ENCODE measurements around the gene MSI2. TPM values are rescaled to one million over a fixed set of nuclear protein-coding genes. Genes with fewer than 3 reads are reported as not detected.

Gene MSI2
- total and polyA plus RNA-seq, 9 of the 15 experiments (the other 6 are each of a cell fraction or from before 2014, with no cell fraction given) = 4.6 to 61.8 (median 42.4) TPM

DNA sequence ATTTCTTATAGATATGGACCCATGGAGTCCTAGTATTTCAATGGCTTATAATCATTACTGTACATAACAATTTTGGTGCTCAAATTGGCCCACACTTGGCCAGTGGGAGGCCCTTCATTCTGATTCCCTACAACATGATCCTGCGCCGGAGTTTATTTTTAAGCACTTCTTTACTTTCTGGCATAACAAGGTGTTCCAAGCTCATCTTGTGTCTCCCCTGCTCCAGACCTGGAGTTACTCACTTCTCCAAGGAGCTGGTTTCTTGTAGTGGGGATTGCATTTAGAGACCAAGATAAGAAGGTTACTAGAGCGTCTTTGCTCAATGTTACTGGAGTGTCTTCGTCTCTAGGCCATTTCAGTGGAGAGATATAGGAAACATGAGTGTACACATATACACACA lies 87.9 kb downstream of the MSI2 start:
- CTCF ChIA-PET (ENCODE audit: low intra/inter-chr PET ratio) = no interaction called here
- no peak for ATAC-seq

GRCh38 chr17:57349541-57350247 lies 93.4 kb downstream of the MSI2 start:
- intact Hi-C loops (cut with micrococcal nuclease) = no loop called here
- WGBS (ENCODE audit: insufficient coverage, low coverage, missing lambda C conversion rate) = 98% methylated on average over 3 of the region's 3 CpGs
- POLR2A ChIA-PET = interaction anchor here (0.9 kb wide), 1 partner anchor 17 kb away, joined by 3 read pairs; no protein-coding TSS in a partner anchor
- Histone ChIP-seq H3K27me3 (ENCODE audit: control insufficient read depth in 2 of 2, insufficient read depth in 2 of 2, low read length in 2 of 2) (no peaks in the 10 kb centered on the region), H3K9me3 (replicated peaks; ENCODE audit: control insufficient read depth, insufficient read depth, low read depth, low read length) (no peaks in the 10 kb centered on the region), H3K4me3 (no peak overlapping the region), H3K79me2 (ENCODE audit: control insufficient read depth, insufficient read depth, low read length) (peaks cover 22% of the 10 kb centered on the region; the same call in 2 of the 3 replicates), H2AFZ (ENCODE audit: low read depth, low read length) (no peak overlapping the region), H3K27ac (ENCODE audit: extremely low read depth, low read depth, low read length) (no peak overlapping the region), H3K4me2 (ENCODE audit: insufficient read depth, low read length) (no peak overlapping the region), H3K36me3 (ENCODE audit: control insufficient read depth, insufficient read depth, low read length) (peaks cover 37% of the 10 kb centered on the region; the same call in 2 of the 3 replicates), H3K4me1 (replicated peaks in 1 of 2; ENCODE audit: control insufficient read depth in 2 of 2, insufficient read depth in 2 of 2, low read length in 2 of 2) (peaks cover 4 to 11% of the 10 kb centered on the region in 2 experiments; a peak in 3 of 5 replicates), H4K20me1 (replicated peaks; ENCODE audit: control insufficient read depth, insufficient read depth, low read length) (0 out of 2 replicates have a peak, but pooled peaks cover 6% of the 10 kb centered on the region), H3K9me1 (ENCODE audit: control insufficient read depth, insufficient read depth, low read length) (no peaks in the 10 kb centered on the region), H3K9ac (ENCODE audit: insufficient read depth in 1 of 2, low read depth in 2 of 2, low read length in 2 of 2) (no peak overlapping the region)
- BruUV-seq (replicated peaks) = no TSS peak
- CTCF ChIA-PET (ENCODE audit: low intra/inter-chr PET ratio) = interaction anchor here (0.7 kb wide), 1 partner anchor 291 kb away, joined by 4 read pairs; no protein-coding TSS in a partner anchor
- no peak for ATAC-seq
- TF ChIP-seq, protein P1, sequence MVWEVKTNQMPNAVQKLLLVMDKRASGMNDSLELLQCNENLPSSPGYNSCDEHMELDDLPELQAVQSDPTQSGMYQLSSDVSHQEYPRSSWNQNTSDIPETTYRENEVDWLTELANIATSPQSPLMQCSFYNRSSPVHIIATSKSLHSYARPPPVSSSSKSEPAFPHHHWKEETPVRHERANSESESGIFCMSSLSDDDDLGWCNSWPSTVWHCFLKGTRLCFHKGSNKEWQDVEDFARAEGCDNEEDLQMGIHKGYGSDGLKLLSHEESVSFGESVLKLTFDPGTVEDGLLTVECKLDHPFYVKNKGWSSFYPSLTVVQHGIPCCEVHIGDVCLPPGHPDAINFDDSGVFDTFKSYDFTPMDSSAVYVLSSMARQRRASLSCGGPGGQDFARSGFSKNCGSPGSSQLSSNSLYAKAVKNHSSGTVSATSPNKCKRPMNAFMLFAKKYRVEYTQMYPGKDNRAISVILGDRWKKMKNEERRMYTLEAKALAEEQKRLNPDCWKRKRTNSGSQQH (CRISPR knock-in tag; IDR thresholded peaks at IDR 0.05) = no peak
- no peak for TF ChIP-seq CREBBP (IDR thresholded peaks at IDR 0.05; ENCODE audit: low read depth, low read length)
- no peak for TF ChIP-seq MIER1 (IDR thresholded peaks at IDR 0.05; ENCODE audit: low read depth)
- no peak for TF ChIP-seq ZKSCAN1 (IDR thresholded peaks at IDR 0.05; ENCODE audit: low read depth, low read length)
- no peak for TF ChIP-seq ZNF511 (CRISPR knock-in tag; IDR thresholded peaks at IDR 0.05)
- in situ Hi-C loops (cut with MboI) = no loop called here
- no peak for FAIRE-seq
- DNase-seq (ENCODE audit: extremely low read depth in 1 of 4, low spot score in 3 of 4) = no peak

More for the DNA sequence above, 87.9 kb downstream of the MSI2 start:
- H3K79me2 ChIP-seq (ENCODE audit: control insufficient read depth, insufficient read depth, low read length) = peaks cover 35% of the 10 kb centered on the region
- H3K27me3 ChIP-seq (ENCODE audit: control insufficient read depth in 2 of 2, insufficient read depth in 2 of 2, low read length in 2 of 2) = no peaks in the 10 kb centered on the region
- H3K9me1 ChIP-seq (ENCODE audit: control insufficient read depth, insufficient read depth, low read length) = peaks cover 11% of the 10 kb centered on the region
- no peak overlapping the region for H3K4me3 ChIP-seq
- peaks cover 17 to 48% of the 10 kb centered on the region in 2 experiments for H3K4me1 ChIP-seq (replicated peaks in 1 of 2; ENCODE audit: control insufficient read depth in 2 of 2, insufficient read depth in 2 of 2, low read length in 2 of 2)
- TF ChIP-seq PRPF4 (IDR thresholded peaks at IDR 0.05; ENCODE audit: insufficient read depth, low read depth, low read length, poor library complexity, severe bottlenecking) = no peak
- TF ChIP-seq CBX5 (IDR thresholded peaks at IDR 0.05; ENCODE audit: borderline replicate concordance, low read depth) = no peak
- TF ChIP-seq SRF (CRISPR knock-in tag; IDR thresholded peaks at IDR 0.05) = no peak
- no TSS peak for BruUV-seq (replicated peaks)
- no peak overlapping the region for H3K27ac ChIP-seq (ENCODE audit: extremely low read depth, low read depth, low read length)
- H3K4me2 ChIP-seq (ENCODE audit: insufficient read depth, low read length) = no peak overlapping the region
- FAIRE-seq (no peak), DNase-seq (ENCODE audit: extremely low read depth in 1 of 4, low spot score in 3 of 4) (no peak)
- POLR2A ChIA-PET = interaction anchor here (0.6 to 1.4 kb wide), 3 partner anchors 8 to 21 kb away, joined by 3 to 4 read pairs (median 3); no protein-coding TSS in a partner anchor
- no peaks in the 10 kb centered on the region for H3K9me3 ChIP-seq (replicated peaks; ENCODE audit: control insufficient read depth, insufficient read depth, low read depth, low read length)
- WGBS (ENCODE audit: insufficient coverage, low coverage, missing lambda C conversion rate) = 95% methylated on average over 3 of the region's 4 CpGs
- H3K36me3 ChIP-seq (ENCODE audit: control insufficient read depth, insufficient read depth, low read length) = peaks cover 19% of the 10 kb centered on the region; the same call in 2 of the 3 replicates
- no peak overlapping the region for H3K9ac ChIP-seq (ENCODE audit: insufficient read depth in 1 of 2, low read depth in 2 of 2, low read length in 2 of 2)
- intact Hi-C loops (cut with micrococcal nuclease) = no loop called here
- peaks cover 14% of the 10 kb centered on the region for H4K20me1 ChIP-seq (replicated peaks; ENCODE audit: control insufficient read depth, insufficient read depth, low read length)
- in situ Hi-C loops (cut with MboI) = no loop called here
- H2AFZ ChIP-seq (ENCODE audit: low read depth, low read length) = no peak overlapping the region

Data from K562 (cell line).